Osteocyte (in vitro differentiated cells): Measurements from ENCODE around the gene DPF3. TPM values are rescaled to one million over a fixed set of nuclear protein-coding genes. Genes with fewer than 3 reads are reported as not detected.

Experiments used
- DNase-seq: peaks from one replicate; pipeline ENCODE4 v3.0.0; 2021; ENCODE audit warnings: mixed read lengths; ENCODE audit not compliant: unreplicated experiment; ENCODE audit errors: extremely low spot score
- H3K27ac Mint-ChIP-seq: one replicate; pipeline ENCODE4 v1.8.0; 2021; ENCODE audit warnings: mild to moderate bottlenecking, mixed read lengths; ENCODE audit not compliant: unreplicated experiment
- H3K27me3 Mint-ChIP-seq: one replicate; pipeline ENCODE4 v1.8.0; 2021; ENCODE audit warnings: mixed read lengths; ENCODE audit not compliant: unreplicated experiment
- H3K36me3 Mint-ChIP-seq: one replicate; pipeline ENCODE4 v1.8.0; 2021; ENCODE audit warnings: mixed read lengths; ENCODE audit not compliant: unreplicated experiment
- H3K4me1 Mint-ChIP-seq: one replicate; pipeline ENCODE4 v1.8.0; 2021; ENCODE audit warnings: mixed read lengths; ENCODE audit not compliant: unreplicated experiment
- H3K4me3 Mint-ChIP-seq: one replicate; pipeline ENCODE4 v1.8.0; 2021; ENCODE audit warnings: mild to moderate bottlenecking, moderate library complexity, mixed read lengths; ENCODE audit not compliant: unreplicated experiment
- H3K9me3 Mint-ChIP-seq: one replicate; pipeline ENCODE4 v1.8.0; 2021; ENCODE audit warnings: mixed read lengths; ENCODE audit not compliant: unreplicated experiment
- CTCF ChIP-seq: fragments of 200-600 bp; sonication (generic); IDR thresholded peaks from 2 replicates; pipeline ENCODE4 v1.5.0; 2021; ENCODE audit warnings: antibody characterized with exemption, mild to moderate bottlenecking, moderate library complexity
- total RNA-seq: library from RNA; stranded (reverse); gene quantifications from 2 replicates; pipeline ENCODE4 v1.2.1, GENCODE V29; 2021

The DPF3 gene
- total RNA-seq, 1 donor from 2014 or later = 5.8 TPM

- Mint-ChIP-seq H3K4me3 (no peak overlapping the region), H3K36me3 (peaks cover 17% of the 10 kb centered on the region), H3K27me3 (no peaks in the 10 kb centered on the region), H3K9me3 (peaks cover 35% of the 10 kb centered on the region), H3K27ac (no peak overlapping the region), H3K4me1 (peaks cover under 1% of the 10 kb centered on the region)
- no peak for TF ChIP-seq CTCF
- DNase-seq = no peak
Measured at GRCh38 chr14:72756967-72757366, 136.9 kb downstream of the DPF3 start.

GRCh38 chr14:72755766-72756165 lies 138.1 kb downstream of the DPF3 start:
- Mint-ChIP-seq H3K9me3 (peaks cover 29% of the 10 kb centered on the region), H3K4me1 (peaks cover 7% of the 10 kb centered on the region), H3K27ac (no peak overlapping the region), H3K27me3 (no peaks in the 10 kb centered on the region), H3K36me3 (peaks cover 19% of the 10 kb centered on the region), H3K4me3 (no peak overlapping the region)
- no peak for TF ChIP-seq CTCF
- no peak for DNase-seq

GRCh38 chr14:72754949-72755348 lies 139.0 kb downstream of the DPF3 start:
- Mint-ChIP-seq H3K4me1 (peaks cover 7% of the 10 kb centered on the region), H3K9me3 (peaks cover 23% of the 10 kb centered on the region), H3K4me3 (no peak overlapping the region), H3K27me3 (no peaks in the 10 kb centered on the region), H3K27ac (no peak overlapping the region), H3K36me3 (peaks cover 19% of the 10 kb centered on the region)
- no peak for TF ChIP-seq CTCF
- peak; percentile 69 for DNase-seq

- H3K9me3 Mint-ChIP-seq = peaks cover 13% of the 10 kb centered on the region
- no peaks in the 10 kb centered on the region for H3K27me3 Mint-ChIP-seq
- no peak for TF ChIP-seq CTCF
- no peak overlapping the region for H3K4me3 Mint-ChIP-seq
- H3K27ac Mint-ChIP-seq = no peak overlapping the region
- peaks cover 7% of the 10 kb centered on the region for H3K4me1 Mint-ChIP-seq
- peak; percentile 62 for DNase-seq
- H3K36me3 Mint-ChIP-seq = peaks cover 12% of the 10 kb centered on the region
Measured at GRCh38 chr14:72753879-72754400, 140.0 kb downstream of the DPF3 start.

GRCh38 chr14:72753044-72753710 lies 140.7 kb downstream of the DPF3 start:
- Mint-ChIP-seq H3K9me3 (peaks cover 7% of the 10 kb centered on the region), H3K4me1 (peaks cover 7% of the 10 kb centered on the region), H3K4me3 (no peak overlapping the region), H3K27ac (no peak overlapping the region), H3K36me3 (peaks cover 6% of the 10 kb centered on the region), H3K27me3 (no peaks in the 10 kb centered on the region)
- DNase-seq = peak; percentile 71
- TF ChIP-seq CTCF = no peak
